ENCODE data around the gene ZBP1.

DNA sequence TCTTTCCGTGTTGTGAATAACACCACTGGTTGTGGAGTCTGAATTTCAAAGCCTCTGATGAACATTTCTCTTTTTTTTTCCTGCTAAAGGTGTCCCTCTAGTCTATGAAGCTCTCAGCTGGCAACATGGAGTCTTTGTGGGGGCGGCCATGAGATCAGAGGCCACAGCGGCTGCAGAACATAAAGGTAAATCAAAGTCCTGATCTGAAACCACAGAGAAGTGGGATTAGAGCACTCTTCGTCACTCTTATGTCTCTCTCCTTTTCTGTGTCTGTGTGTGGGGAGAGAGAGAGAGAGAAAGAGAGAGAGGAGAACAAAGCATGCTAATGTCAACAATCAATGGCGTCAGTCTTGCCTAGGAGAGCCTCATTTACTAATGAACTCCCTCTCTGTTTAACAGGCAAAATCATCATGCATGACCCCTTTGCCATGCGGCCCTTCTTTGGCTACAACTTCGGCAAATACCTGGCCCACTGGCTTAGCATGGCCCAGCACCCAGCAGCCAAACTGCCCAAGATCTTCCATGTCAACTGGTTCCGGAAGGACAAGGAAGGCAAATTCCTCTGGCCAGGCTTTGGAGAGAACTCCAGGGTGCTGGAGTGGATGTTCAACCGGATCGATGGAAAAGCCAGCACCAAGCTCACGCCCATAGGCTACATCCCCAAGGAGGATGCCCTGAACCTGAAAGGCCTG lies 55.1 kb downstream of the ZBP1 start:
- TF ChIP-seq, protein P1, sequence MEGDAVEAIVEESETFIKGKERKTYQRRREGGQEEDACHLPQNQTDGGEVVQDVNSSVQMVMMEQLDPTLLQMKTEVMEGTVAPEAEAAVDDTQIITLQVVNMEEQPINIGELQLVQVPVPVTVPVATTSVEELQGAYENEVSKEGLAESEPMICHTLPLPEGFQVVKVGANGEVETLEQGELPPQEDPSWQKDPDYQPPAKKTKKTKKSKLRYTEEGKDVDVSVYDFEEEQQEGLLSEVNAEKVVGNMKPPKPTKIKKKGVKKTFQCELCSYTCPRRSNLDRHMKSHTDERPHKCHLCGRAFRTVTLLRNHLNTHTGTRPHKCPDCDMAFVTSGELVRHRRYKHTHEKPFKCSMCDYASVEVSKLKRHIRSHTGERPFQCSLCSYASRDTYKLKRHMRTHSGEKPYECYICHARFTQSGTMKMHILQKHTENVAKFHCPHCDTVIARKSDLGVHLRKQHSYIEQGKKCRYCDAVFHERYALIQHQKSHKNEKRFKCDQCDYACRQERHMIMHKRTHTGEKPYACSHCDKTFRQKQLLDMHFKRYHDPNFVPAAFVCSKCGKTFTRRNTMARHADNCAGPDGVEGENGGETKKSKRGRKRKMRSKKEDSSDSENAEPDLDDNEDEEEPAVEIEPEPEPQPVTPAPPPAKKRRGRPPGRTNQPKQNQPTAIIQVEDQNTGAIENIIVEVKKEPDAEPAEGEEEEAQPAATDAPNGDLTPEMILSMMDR (conservative IDR thresholded peaks at IDR 0.05; ENCODE audit: low read length), result no peak
- no peak for TF ChIP-seq EZH2phosphoT487 (IDR thresholded peaks at IDR 0.05; ENCODE audit: borderline replicate concordance)

Measured in Loucy (cell line).